ENCODE measurements around the gene CACNA2D3. TPM values are rescaled to one million over a fixed set of nuclear protein-coding genes. Genes with fewer than 3 reads are reported as not detected.
"Not testable (repeated sequence)": the region's sequence is repeated elsewhere in the genome, so short reads cannot be mapped to it uniquely, and the experiment has no call there.

CACNA2D3 gene
- total RNA-seq, 1 donor from 2014 or later, result 17.2 TPM

DNA sequence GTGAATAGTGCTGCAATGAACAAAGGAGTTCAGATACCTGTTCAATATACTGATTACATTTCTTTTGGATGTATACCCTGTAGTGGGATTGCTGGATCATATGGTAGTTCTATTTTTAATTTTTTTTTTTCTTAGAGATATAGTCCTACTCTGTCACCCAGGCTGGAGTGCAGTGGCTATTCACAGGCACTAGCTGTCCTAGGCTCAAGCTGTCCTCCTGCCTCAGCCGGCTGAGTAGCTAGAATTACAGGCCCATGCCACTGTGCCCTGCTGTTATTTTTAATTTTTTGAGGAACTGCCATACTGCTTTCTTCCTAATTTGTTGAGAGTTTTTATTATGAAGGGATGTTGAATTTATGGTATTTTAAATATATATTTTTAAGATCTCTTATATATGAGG lies 23.0 kb upstream of the CACNA2D3 start:
- H3K36me3 ChIP-seq, result no peaks in the 10 kb centered on the region
- DNase-seq (ENCODE audit: extremely low spot score in 2 of 2), result no peak
- intact Hi-C loops (cut with DNase I), result no loop called here
- H3K4me3 ChIP-seq, result no peak overlapping the region
- H3K9me3 ChIP-seq, result no peaks in the 10 kb centered on the region
- H3K4me1 ChIP-seq, result no peaks in the 10 kb centered on the region
- no peak overlapping the region for H3K27ac ChIP-seq
- H3K27me3 ChIP-seq, result no peaks in the 10 kb centered on the region
- TF ChIP-seq POLR2AphosphoS5 (IDR thresholded peaks at IDR 0.05; ENCODE audit: insufficient read depth in 1 of 2, low read depth in 1 of 2) (no peak), POLR2A (IDR thresholded peaks at IDR 0.05) (no peak)
- TF ChIP-seq, protein P1, sequence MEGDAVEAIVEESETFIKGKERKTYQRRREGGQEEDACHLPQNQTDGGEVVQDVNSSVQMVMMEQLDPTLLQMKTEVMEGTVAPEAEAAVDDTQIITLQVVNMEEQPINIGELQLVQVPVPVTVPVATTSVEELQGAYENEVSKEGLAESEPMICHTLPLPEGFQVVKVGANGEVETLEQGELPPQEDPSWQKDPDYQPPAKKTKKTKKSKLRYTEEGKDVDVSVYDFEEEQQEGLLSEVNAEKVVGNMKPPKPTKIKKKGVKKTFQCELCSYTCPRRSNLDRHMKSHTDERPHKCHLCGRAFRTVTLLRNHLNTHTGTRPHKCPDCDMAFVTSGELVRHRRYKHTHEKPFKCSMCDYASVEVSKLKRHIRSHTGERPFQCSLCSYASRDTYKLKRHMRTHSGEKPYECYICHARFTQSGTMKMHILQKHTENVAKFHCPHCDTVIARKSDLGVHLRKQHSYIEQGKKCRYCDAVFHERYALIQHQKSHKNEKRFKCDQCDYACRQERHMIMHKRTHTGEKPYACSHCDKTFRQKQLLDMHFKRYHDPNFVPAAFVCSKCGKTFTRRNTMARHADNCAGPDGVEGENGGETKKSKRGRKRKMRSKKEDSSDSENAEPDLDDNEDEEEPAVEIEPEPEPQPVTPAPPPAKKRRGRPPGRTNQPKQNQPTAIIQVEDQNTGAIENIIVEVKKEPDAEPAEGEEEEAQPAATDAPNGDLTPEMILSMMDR (IDR thresholded peaks at IDR 0.05), result no peak

DNA sequence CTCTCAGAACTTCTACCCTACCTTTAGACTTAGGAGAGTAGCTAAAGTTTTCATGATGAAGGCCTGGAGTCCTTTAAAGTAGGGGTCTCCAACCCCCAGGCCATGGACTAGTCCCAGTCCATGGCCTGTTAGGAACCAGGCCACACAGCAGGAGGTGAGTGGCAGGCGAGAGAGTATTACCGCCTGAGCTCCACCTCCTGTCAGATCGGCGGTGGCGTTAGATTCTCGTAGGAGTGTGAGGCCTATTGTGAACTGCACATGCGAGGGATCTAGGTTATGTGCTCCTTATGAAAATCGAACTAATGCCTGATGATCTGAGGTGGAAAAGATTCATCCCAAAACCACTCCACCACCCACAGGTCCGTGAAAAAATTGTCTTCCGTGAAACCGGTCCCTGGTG lies 18.3 kb upstream of the CACNA2D3 start:
- Histone ChIP-seq H3K27ac (no peak overlapping the region), H3K36me3 (no peaks in the 10 kb centered on the region), H3K9me3 (no peaks in the 10 kb centered on the region), H3K27me3 (no peaks in the 10 kb centered on the region), H3K4me3 (no peak overlapping the region), H3K4me1 (no peaks in the 10 kb centered on the region)
- TF ChIP-seq, protein P1 (IDR thresholded peaks at IDR 0.05), result no peak
- TF ChIP-seq POLR2AphosphoS5 (IDR thresholded peaks at IDR 0.05; ENCODE audit: insufficient read depth in 1 of 2, low read depth in 1 of 2), result no peak
- TF ChIP-seq POLR2A (IDR thresholded peaks at IDR 0.05), result no peak
- intact Hi-C loops (cut with DNase I), result no loop called here
- no peak for DNase-seq (ENCODE audit: extremely low spot score in 2 of 2)

DNA sequence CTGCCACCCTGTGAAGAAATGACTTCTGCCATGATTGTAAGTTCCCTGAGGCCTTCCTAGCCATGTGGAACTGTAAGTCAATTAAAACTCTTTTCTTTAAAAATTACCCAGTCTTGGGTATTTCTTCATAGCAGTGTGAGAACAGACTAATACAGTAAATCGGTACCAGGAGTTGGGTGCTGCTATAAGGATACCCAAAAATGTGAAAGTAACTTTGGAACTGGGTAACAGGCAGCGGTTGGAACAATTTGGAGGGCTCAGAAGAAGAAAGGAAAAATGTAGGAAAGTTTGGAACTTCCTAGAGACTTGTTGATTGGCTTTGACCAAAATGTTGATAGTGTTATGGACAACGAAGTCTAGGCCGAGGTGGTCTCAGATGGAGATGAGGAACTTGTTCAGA lies 6.2 kb upstream of the CACNA2D3 start:
- not testable (repeated sequence) for H3K4me3 ChIP-seq; H3K27ac ChIP-seq; H3K36me3 ChIP-seq; DNase-seq (ENCODE audit: extremely low spot score in 2 of 2); H3K9me3 ChIP-seq; H3K4me1 ChIP-seq; H3K27me3 ChIP-seq
- intact Hi-C loops (cut with DNase I), result loop anchor here (10.0 kb wide), 1 partner anchor 431 kb away; no protein-coding TSS in a partner anchor

DNA sequence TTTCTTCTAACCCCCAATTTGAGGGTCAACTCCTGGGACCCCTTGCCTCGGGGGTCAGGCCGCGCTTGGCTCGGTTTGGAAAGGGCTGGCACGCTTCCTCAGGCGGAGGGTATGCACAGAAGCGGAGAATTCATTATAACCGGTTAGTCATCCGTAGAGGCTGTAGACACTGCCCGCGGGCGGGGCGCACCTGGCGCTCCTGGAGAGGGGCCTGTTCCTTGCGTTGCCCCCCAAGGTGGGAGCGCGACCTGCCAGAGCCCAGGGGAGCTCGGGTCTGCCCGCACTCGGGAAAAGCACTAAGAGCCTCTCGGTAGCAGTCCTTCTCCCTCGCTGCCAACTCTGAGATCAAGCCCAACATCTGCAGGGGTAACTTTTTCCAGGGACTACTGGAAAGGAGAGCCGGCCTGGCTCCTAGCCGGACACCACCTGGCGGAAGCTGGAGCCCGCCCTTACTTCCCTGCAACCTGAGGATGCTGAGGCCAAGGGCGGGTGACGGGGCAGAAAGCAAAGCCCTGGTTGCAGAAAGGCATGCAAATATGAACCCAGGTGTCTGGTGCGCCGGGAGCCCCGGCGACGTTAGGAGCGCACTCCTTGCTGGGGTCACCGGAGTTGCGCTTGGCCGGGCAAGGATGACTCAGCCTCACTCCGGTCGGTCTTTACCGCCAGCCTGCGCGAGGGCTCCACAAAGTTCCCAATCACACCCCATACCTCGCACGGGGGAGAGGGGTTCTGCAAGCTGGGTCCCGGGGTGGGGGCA lies 1.5 kb upstream of the CACNA2D3 start:
- DNase-seq (ENCODE audit: extremely low spot score in 2 of 2), result no peak
- no peaks in the 10 kb centered on the region for H3K36me3 ChIP-seq
- intact Hi-C loops (cut with DNase I), result no loop called here
- TF ChIP-seq POLR2AphosphoS5 (IDR thresholded peaks at IDR 0.05; ENCODE audit: insufficient read depth in 1 of 2, low read depth in 1 of 2), result peak in 1 of 2 donors; percentile 17
- TF ChIP-seq, protein P1 (IDR thresholded peaks at IDR 0.05), result no peak
- no peaks in the 10 kb centered on the region for H3K27me3 ChIP-seq
- H3K4me1 ChIP-seq, result peaks cover 14% of the 10 kb centered on the region
- no peaks in the 10 kb centered on the region for H3K9me3 ChIP-seq
- peak overlapping the region; percentile 60 to 78 for H3K4me3 ChIP-seq
- no peak overlapping the region for H3K27ac ChIP-seq

DNA sequence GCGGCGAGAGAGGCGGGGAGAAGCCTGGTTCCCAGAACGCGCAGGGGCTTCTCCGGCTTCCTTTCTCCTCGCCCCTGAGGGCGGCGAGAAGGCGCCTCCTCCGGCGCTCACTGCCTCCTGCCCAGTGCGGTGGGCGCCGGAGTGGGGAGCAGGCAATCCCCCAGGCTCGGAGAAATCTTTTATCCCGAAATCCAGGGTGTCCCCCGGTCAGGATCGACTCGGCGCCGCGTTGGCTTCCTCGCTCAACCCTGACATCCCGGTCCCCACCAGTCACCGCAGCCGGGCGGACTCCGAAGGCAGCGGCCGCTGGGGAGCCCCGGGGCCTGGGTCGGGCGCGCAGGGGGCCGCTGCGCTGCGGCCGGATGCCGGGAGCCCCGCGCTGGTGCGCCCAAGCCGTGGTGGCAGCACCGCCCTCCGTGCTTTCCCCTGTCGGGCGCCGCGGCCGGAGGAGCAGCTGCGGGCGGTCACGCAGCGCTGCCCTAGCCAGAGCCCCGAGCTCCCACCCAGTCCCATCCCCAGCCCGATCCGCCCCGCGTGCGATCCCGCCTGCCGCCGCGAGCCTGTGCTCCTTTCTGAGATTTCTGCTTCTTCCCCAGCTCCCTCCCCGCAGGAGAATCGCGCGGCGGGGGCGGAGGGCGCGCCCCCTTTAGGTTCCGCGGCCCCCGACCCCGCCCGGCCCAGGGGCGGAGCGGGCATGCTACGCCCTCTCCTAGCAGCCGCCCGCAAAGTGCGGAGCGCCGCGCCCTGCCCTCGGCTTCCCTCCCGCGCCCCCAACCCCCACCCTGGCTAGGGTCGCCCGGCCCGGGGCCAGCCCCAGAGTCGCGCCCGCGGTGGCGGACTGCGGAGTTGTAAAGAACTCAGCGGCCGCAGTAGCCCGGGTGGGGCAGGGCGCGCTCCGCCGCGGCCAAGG lies 683 bp upstream of the CACNA2D3 start:
- TF ChIP-seq, protein P1 (IDR thresholded peaks at IDR 0.05), result no peak
- TF ChIP-seq POLR2AphosphoS5 (IDR thresholded peaks at IDR 0.05; ENCODE audit: insufficient read depth in 1 of 2, low read depth in 1 of 2) (no peak), POLR2A (IDR thresholded peaks at IDR 0.05) (no peak)
- Histone ChIP-seq H3K4me1 (peaks cover 14% of the 10 kb centered on the region), H3K4me3 (peak overlapping the region; percentile 60 to 78), H3K36me3 (no peaks in the 10 kb centered on the region), H3K9me3 (no peaks in the 10 kb centered on the region), H3K27ac (peak overlapping the region; percentile 46), H3K27me3 (no peaks in the 10 kb centered on the region)
- intact Hi-C loops (cut with DNase I), result no loop called here
- no peak for DNase-seq (ENCODE audit: extremely low spot score in 2 of 2)
